Measurements from ENCODE around the gene GGACT. TPM values are rescaled to one million over a fixed set of nuclear protein-coding genes. Genes with fewer than 3 reads are reported as not detected.

The GGACT gene
- total and polyA plus RNA-seq, 2 of the 8 experiments (the other 6 are each of a cell fraction or from before 2014, with no cell fraction given) = 1.1 to 1.5 TPM

DNA sequence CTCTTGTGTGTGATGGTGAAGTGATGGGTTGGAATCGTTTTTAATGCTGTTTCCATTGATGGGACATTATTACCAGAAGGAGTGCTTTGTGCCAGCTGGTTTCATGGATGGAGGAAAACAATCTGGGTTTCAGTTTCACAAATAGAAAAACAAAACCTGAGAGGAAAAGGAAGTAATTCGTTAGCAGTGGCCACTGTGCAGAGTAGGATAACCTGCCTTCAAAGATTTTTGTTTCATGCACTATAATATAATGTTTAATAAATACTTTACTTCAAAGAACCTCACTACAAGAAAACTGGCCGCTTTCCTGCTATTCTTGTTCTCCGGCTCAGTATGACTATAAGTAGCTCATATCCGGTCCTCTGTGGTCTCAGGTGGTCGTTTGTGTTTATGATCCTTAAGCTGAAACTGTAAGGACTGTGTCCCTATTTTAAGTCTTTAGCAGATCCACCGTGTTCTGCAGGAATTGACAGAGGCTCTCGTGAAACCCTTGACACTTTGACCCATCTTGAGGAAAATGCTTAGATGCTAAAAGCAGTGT is 104.7 kb downstream of the GGACT start:
- Histone ChIP-seq H3K4me2 (ENCODE audit: insufficient read depth in 1 of 2, low read depth in 2 of 2, low read length in 2 of 2) (no peak overlapping the region), H3K9ac (replicated peaks in 1 of 4; ENCODE audit: extremely low read depth in 1 of 4, low read depth in 3 of 4, low read length in 3 of 4) (no peak overlapping the region), H3K4ac (replicated peaks; ENCODE audit: insufficient read length, low read depth, low read length) (no peak overlapping the region), H2BK5ac (ENCODE audit: low read depth, low read length) (no peak overlapping the region), H3K56ac (replicated peaks; ENCODE audit: insufficient read length, low read depth, low read length) (no peak overlapping the region), H3K36me3 (ENCODE audit: control insufficient read depth in 2 of 4, insufficient read depth in 4 of 4, low read length in 3 of 4) (no peaks in the 10 kb centered on the region), H2BK15ac (ENCODE audit: low read length) (no peak overlapping the region), H4K91ac (replicated peaks; ENCODE audit: insufficient read length, low read length) (no peak overlapping the region), H4K20me1 (replicated peaks in 1 of 2; ENCODE audit: control insufficient read depth in 1 of 2, insufficient read depth in 2 of 2, low read length in 2 of 2) (no peaks in the 10 kb centered on the region), H3K23ac (ENCODE audit: insufficient read length) (no peak overlapping the region), H2BK12ac (ENCODE audit: low read depth, low read length) (no peak overlapping the region), H3K18ac (ENCODE audit: extremely low read depth, low read length) (no peak overlapping the region), H3K9me3 (ENCODE audit: insufficient read depth in 2 of 2, low read depth in 1 of 2, low read length in 1 of 2) (no peaks in the 10 kb centered on the region), H3K4me1 (replicated peaks in 1 of 4; ENCODE audit: control insufficient read depth in 3 of 4, insufficient read depth in 4 of 4, low read length in 3 of 4) (peaks cover 0 to 7% (median 3%) of the 10 kb centered on the region in 4 experiments; a peak in 2 of 7 replicates), H3K79me2 (ENCODE audit: control insufficient read depth in 1 of 2, insufficient read depth in 2 of 2, low read length in 2 of 2) (no peaks in the 10 kb centered on the region), H3K4me3 (ENCODE audit: extremely low read depth in 1 of 4, insufficient read depth in 2 of 4, low read depth in 3 of 4, low read length in 4 of 4) (no peak overlapping the region), H3K27me3 (replicated peaks in 1 of 4; ENCODE audit: control insufficient read depth in 3 of 4, extremely low read depth in 1 of 4, insufficient read depth in 3 of 4, low read length in 3 of 4) (no peaks in the 10 kb centered on the region), H3K14ac (ENCODE audit: insufficient read length) (no peak overlapping the region), H4K8ac (ENCODE audit: extremely low read depth, insufficient read depth, low read length) (no peak overlapping the region), H2BK120ac (replicated peaks; ENCODE audit: low read depth, low read length) (no peak overlapping the region), H2BK20ac (ENCODE audit: low read length) (no peak overlapping the region), H3K27ac (ENCODE audit: low read depth, low read length) (no peak overlapping the region), H2AFZ (ENCODE audit: low read length) (no peak overlapping the region), H3K79me1 (ENCODE audit: low read depth, low read length) (no peaks in the 10 kb centered on the region), H4K5ac (ENCODE audit: insufficient read length, low read depth, low read length) (no peak overlapping the region), H3K23me2 (ENCODE audit: low read depth, low read length) (no peaks in the 10 kb centered on the region), H2AK5ac (ENCODE audit: low read depth, low read length) (no peak overlapping the region)
- CTCF ChIA-PET (ENCODE audit: partially characterized antibody) = interaction anchor here (1.1 to 1.3 kb wide), 2 partner anchors 89 to 584 kb away, joined by 3 to 4 read pairs; no protein-coding TSS in a partner anchor
- FAIRE-seq = no peak
- DNase-seq (ENCODE audit: low read depth in 1 of 2, low spot score in 2 of 2) = no peak
- WGBS, 2 experiments (ENCODE audit: extremely low coverage in 1 of 2, insufficient coverage in 1 of 2, insufficient read length in 1 of 2, insufficient replicate concordance in 2 of 2, low coverage in 1 of 2, low lambda C conversion rate in 2 of 2, missing lambda C conversion rate in 1 of 2) = 94% methylated on average over 8 of the region's 8 CpGs; no CpG with 5 or more reads in 1 of the 2 experiments
- POLR2A ChIA-PET (ENCODE audit: partially characterized antibody) = interaction anchor here (1.0 to 1.5 kb wide), 2 partner anchors 10 to 11 kb away, joined by 3 to 4 read pairs; no protein-coding TSS in a partner anchor
- TF ChIP-seq RFX5 (IDR thresholded peaks at IDR 0.05; ENCODE audit: borderline replicate concordance, low read depth, low read length) (no peak), GTF2F1 (IDR thresholded peaks at IDR 0.05; ENCODE audit: borderline replicate concordance, low read depth, low read length) (no peak), SP4 (IDR thresholded peaks at IDR 0.05; ENCODE audit: low read length) (no peak), SIX5 (IDR thresholded peaks at IDR 0.05; ENCODE audit: low read depth, low read length) (no peak), GABPA (IDR thresholded peaks at IDR 0.05; ENCODE audit: borderline replicate concordance, insufficient read depth, low read length) (no peak), SIRT6 (IDR thresholded peaks at IDR 0.05; ENCODE audit: low read length) (no peak), TEAD4 (IDR thresholded peaks at IDR 0.05; ENCODE audit: low read depth, low read length) (no peak), POLR2AphosphoS5 (IDR thresholded peaks at IDR 0.05; ENCODE audit: low read depth, low read length) (no peak), NANOG (IDR thresholded peaks at IDR 0.05; ENCODE audit: insufficient read depth, low read depth, low read length, poor library complexity, severe bottlenecking) (no peak), BACH1 (IDR thresholded peaks at IDR 0.05; ENCODE audit: low read length) (no peak), FOSL1 (IDR thresholded peaks at IDR 0.05; ENCODE audit: insufficient read depth, low read depth, low read length) (no peak), KDM1A (IDR thresholded peaks at IDR 0.05; ENCODE audit: borderline replicate concordance, low read length) (no peak), NRF1 (IDR thresholded peaks at IDR 0.05; ENCODE audit: low read depth, low read length) (no peak), EZH2 (IDR thresholded peaks at IDR 0.05; ENCODE audit: low read depth, low read length, severe bottlenecking) (no peak), CBX8 (IDR thresholded peaks at IDR 0.05; ENCODE audit: borderline replicate concordance, low read depth, low read length) (no peak)

Data from H1 (cell line).